OCI-LY1 (cell line): ENCODE results near the gene NUDCD3.

Experiments used
- CTCF ChIP-seq: fragments of 200-600 bp; sonication (generic), shearing (Covaris generic); IDR thresholded peaks from 2 replicates; pipeline ENCODE4 v1.5.1; 2017; ENCODE audit warnings: mild to moderate bottlenecking, antibody characterized with exemption, low read length, moderate library complexity, mixed read lengths
- EZH2 ChIP-seq: fragments of 200-600 bp; sonication (generic), shearing (Covaris generic); IDR thresholded peaks from 2 replicates; pipeline ENCODE4 v1.8.0; 2017; ENCODE audit warnings: borderline replicate concordance, mixed run types, mild to moderate bottlenecking, antibody characterized with exemption, low read length, moderate library complexity, mixed read lengths

GRCh38 chr7:44530990-44531389 lies 40.5 kb upstream of the NUDCD3 start:
- no peak for TF ChIP-seq CTCF
- TF ChIP-seq EZH2: no peak
